HPDE6-E6E7 (cell line): ENCODE measurements around the gene HTR3E.
A peak's percentile ranks its signal among the peaks of the same experiment; 100 is the strongest.
"Not testable (repeated sequence)": the region's sequence is repeated elsewhere in the genome, so short reads cannot be mapped to it uniquely, and the experiment has no call there.

Experiments used
- DNase-seq: peaks from one replicate; pipeline ENCODE4 v3.0.0; 2011; ENCODE audit warnings: missing footprints; ENCODE audit errors: extremely low spot score

HTR3E gene, protein sequence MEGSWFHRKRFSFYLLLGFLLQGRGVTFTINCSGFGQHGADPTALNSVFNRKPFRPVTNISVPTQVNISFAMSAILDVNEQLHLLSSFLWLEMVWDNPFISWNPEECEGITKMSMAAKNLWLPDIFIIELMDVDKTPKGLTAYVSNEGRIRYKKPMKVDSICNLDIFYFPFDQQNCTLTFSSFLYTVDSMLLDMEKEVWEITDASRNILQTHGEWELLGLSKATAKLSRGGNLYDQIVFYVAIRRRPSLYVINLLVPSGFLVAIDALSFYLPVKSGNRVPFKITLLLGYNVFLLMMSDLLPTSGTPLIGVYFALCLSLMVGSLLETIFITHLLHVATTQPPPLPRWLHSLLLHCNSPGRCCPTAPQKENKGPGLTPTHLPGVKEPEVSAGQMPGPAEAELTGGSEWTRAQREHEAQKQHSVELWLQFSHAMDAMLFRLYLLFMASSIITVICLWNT

DNA sequence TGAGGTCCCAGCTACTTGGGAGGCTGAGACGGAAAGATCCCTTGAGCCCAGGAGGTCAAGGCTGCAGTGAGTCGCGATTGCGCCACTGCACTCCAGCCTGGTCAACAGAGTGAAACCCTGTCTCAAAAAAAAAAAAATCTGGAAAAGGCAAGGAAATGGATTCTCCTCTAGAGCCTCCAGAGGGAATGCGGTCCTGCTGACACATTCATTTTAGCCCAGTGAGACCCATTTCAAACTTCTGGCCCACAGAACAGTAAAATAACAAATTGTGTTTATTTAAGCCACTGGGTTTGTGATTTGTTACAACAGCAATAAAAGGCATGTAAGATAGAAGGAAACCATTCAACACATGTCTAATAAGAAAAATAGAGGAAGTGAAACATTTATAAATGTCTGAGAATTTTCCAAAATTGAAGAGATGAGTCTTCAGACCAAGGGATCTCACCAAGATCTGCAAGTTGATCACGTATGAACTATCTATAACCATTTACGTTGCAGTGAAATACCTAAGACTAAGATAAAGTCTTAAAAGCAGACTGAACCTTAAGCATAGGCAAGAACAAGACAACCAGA is at the start of gene HTR3E:
TSS of gene HTR3E (plus strand) at position 254 of the 573 bp plus-strand sequence. CDS start 466 bp downstream, outside the sequence.
- no peak for DNase-seq

DNA sequence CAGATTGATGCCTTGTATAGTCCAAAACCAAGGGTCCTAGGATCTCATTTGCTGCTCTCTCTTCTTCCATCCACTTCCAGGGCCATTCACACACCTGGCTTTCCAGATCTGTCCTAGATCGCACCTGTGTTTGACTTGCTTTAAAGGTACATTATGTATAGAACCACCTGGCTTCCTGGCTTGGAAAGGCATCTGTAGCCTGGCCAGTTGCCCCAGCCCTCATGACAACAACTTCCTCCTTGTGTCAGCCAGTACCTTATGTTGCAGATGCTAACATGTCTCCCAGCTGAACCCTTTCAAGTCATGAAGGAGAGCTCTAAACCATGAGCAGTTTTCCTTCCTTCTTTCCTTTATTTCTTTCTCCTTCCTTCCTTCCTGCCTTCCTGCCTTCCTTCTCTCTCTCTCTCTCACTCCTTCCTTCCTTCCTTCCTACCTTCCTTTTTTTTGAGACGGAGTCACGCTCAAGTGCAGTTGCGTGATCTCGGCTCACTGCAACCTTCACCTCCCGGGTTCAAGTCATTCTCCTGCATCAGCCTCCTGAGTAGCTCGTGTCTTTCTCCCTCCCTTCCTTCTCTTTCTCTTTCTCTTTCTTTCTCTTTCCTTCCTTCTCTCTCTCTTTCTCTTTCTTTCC is 46.5 kb upstream of the HTR3E start:
- no peak for DNase-seq

GRCh38 chr3:184052767-184053166 is 44.1 kb upstream of the HTR3E start, which contains the start of gene HTR3C:
HTR3C (plus strand) TSS chr3:184053047; CDS start chr3:184053081, 34 bp downstream.
- no peak for DNase-seq

- no peak for DNase-seq
Measured at GRCh38 chr3:184058029-184058428, 38.8 kb upstream of the HTR3E start.

GRCh38 chr3:184059424-184059823 is 37.4 kb upstream of the HTR3E start:
- DNase-seq: no peak

GRCh38 chr3:184062637-184063036 is 34.2 kb upstream of the HTR3E start:
- no peak for DNase-seq

- DNase-seq: no peak
Measured at GRCh38 chr3:184066211-184066610, 30.7 kb upstream of the HTR3E start.

GRCh38 chr3:184067573-184068055 is 29.2 kb upstream of the HTR3E start:
- no peak for DNase-seq

DNA sequence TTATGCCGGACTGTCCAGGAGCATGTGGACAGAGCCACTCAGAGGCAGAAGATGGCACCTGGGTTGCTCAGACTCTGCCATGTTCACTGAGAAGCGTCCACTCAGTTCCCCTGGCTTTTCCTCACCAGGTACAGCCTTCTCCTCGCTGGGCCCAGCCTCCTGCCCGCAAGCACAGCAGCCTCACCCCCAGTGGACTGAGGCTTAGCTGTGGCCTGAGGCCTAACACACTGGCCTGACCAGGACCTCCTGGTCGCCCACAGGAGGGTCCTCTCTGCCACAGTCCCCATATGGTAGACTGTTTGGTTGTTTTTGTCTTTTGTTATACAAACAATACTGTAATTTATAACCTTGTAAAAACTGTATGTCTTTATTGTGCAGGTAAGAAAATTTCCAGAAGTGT is 28.5 kb upstream of the HTR3E start:
- no peak for DNase-seq

DNA sequence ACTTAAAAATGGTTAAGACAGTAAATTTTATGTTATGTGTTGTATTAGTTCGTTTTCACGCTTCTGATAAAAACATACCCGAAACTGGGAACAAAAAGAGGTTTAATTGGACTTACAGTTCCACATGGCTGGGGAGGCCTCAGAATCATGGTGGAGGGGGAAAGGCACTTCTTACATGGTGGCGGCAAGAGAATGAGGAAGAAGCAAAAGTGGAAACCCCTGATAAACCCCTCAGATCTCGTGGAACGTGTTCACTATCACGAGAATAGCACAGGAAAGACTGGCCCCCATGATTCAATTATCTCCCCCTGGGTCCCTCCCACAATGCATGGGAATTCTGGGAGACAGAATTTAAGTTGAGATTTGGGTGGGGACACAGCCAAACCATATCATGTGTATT is 25.7 kb upstream of the HTR3E start:
- DNase-seq: not testable (repeated sequence)

DNA sequence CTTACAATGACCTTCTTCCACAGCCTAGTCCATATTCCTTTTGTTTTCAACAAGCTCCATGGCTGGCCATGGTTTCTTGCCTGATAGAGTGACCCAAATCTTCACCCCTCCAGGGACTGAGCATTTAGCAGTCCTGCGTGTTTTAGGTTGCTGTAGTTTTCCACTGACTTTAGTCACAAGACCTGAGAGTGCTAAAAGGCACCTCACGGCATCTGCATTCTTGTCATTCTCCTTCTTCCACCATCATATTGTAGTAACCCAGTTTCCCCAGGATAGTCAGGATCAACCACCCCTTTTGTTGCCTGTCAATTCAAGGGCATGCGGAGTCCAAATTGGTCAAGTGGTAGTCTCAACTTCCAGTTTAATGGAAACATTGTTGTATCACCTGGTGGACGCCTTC is 23.2 kb upstream of the HTR3E start:
- no peak for DNase-seq

DNA sequence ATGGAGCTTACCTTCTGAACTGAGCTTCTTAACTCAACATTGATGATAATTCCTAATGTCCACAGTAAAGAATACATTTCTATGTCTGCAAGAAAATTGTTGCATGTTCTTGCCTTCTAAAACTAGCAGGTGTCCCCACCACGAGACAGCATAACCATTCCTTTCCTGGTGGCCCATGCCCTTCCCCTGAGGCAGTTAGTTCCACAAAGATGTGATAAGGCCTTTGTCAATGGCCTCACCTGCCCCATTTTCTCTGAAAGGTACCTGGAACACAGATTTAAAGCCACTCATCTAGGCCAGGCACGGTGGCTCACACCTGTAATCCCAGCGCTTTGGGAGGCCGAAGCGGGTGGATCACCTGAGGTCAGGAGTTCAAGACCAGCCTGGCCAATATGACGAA is 21.0 kb upstream of the HTR3E start:
- no peak for DNase-seq

DNA sequence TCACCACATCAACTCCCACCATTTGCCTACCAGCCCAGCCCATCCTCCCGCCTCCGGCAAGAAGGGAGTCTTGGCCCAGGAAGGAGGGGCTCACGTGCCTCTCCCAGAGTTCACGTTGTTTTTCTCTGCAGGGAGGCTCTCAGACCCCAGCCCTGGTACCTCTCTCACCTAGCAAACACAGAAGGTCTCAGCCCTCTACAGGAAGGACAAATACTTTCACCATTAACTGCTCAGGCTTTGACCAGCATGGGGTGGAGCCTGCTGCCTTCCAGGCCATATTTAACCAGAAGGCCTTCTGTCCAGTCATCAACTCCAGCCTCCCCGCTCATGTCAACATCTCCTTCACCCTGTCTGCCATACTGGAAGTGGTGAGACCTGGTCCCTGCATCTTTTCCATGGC is 19.0 kb upstream of the HTR3E start:
- DNase-seq: no peak

- no peak for DNase-seq
Measured at GRCh38 chr3:184078851-184079250, 18.0 kb upstream of the HTR3E start.

DNA sequence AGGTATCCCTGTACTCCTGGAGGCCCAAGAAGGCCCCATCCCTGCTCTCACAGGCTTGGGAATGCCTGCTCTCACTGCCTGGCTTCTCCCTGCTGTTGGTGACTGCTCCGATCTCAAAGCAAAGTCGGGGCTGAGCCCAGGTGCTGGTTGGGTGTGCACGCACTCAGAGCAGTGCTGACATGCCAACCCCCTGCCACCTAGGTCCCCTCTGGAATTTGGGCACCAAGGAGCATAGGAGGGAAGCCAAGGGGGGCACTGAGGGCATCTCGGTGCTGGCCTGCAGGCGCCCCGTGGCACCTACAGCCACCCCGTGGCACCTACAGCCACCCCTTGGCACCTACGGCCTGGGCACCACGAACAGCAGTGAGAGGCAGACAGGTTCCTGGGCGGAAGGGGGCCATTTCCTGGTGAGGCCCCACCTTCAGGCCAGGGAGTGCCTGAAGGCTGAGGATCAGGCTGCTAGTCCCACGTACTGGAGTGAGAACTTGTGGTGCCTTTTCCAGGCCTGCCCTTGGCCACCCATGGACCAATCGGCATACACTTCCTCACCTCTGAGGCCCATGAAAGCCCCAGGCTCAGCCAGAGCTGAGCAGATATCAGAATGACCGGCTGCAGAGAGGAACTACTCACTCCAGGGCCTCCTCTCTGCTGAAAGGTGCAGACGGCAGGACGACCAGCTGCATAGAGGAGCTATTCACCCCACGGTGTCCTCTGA is 15.6 kb upstream of the HTR3E start:
- DNase-seq: no peak

DNA sequence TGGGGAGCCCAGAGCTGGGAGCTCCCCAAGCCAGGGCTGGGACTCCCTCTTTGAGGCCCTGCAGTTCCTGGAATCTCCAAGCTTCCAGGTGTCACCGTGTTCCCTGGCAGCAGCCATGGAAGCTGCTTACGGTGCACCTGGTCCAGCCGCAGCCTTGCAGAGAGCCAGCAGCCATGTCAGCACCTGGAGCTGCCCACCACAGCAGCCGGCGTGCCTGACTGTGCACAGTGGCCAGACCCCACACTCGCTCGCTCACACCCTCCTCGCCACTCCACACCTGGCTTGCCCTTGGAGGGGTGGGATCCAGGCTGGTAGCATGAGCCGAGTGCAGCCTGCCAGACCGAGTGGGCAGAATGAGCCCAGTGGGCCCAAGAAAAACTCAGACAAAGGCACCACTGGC is 14.8 kb upstream of the HTR3E start:
- no peak for DNase-seq

DNA sequence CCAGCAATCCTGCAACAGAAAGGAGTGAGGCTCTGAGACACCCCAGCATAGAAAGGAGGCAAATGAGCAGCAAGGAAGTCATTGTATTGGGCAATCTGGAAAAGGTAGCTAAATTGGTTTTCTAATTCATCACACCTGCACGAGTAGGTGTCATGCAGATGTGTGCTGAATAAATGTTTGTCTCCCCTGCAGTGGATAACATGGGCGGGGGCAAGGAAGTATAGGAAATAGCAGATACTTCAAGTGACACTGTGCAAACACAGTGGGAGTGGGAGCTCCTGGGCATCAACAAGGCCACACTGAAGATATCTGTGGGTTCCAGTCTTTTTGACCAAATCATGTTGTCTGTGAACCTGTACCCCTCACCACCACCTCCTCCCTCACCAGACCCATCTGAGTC is 14.4 kb upstream of the HTR3E start:
- DNase-seq: no peak

- DNase-seq: peak; percentile 71
Measured at GRCh38 chr3:184085389-184085852, 11.4 kb upstream of the HTR3E start.

DNA sequence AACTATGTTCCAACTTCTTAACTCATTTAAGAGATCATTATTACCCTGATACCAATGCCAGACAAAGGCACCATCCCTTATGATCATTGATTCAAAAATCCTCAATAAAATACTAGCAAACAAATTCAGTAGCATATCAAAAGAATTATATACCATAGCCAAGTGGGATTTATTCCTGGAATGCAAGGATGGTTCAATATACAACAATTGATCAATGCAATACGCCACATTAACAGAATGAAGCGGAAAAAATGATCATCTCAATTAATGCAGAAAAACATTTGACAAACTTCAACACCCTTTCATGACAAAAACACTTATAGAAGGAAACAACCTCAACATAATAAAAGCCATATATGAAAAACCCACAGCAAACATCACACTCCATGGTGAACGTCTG is 4.7 kb upstream of the HTR3E start:
- no peak for DNase-seq

- DNase-seq: no peak
Measured at GRCh38 chr3:184097556-184097955, 692 bp downstream of the HTR3E start.

GRCh38 chr3:184099806-184100686 is 3.2 kb downstream of the HTR3E start:
- no peak for DNase-seq
